ENCODE results near the gene PCNX3.

PCNX3 gene

DNA sequence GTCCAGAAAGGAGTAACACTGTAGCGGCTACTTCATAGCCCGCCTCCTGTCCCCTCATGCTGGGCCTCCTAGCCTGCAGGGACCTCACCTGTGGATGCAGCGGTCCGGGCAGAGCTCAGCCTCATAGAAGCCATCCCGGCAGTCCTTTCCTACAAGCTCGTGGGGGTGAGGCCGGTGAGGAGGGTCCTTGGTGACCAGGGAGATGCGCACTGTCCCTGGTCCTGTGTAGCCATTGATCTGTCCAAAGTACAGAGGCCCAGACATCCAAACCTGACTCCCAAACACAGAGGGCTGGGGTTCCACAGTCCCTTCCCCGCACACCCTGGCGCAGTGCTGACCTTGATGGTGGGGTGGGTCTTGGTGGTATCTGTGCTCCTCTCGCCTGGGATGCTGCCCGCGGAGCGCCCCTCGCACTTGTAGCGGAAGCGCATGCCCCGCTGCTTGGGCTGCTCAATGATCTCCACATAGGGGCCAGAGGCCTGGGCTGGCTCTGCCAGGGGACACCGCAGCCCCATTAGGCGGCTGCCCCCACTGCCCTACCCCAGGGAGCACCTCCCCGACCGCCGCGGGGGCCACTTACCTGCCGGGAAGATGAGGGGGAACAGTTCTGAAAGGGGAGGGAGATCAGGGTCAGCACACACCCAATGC lies 46.1 kb downstream of the PCNX3 start:
- H3K36me3 ChIP-seq (ENCODE audit: insufficient read depth, insufficient read length, low read length) = peaks cover 51% of the 10 kb centered on the region
- H3K9ac ChIP-seq (ENCODE audit: insufficient read length, low read depth) = peak overlapping the region; percentile 95
- H3K27me3 ChIP-seq (ENCODE audit: insufficient read depth, insufficient read length) = no peaks in the 10 kb centered on the region
- TF ChIP-seq SUZ12 (IDR thresholded peaks at IDR 0.05; ENCODE audit: extremely low read depth, insufficient read depth, insufficient read length) = no peak
- TF ChIP-seq ZNF274 (IDR thresholded peaks at IDR 0.05; ENCODE audit: low read depth, low read length) = no peak
- TF ChIP-seq YY1 (IDR thresholded peaks at IDR 0.05; ENCODE audit: insufficient read depth, insufficient read length) = no peak
- H3K4me3 ChIP-seq (ENCODE audit: insufficient read length, low read depth) = peak overlapping the region; percentile 83
- no peaks in the 10 kb centered on the region for H3K9me3 ChIP-seq (ENCODE audit: insufficient read depth, low read length)
- peaks cover 7% of the 10 kb centered on the region for H3K4me1 ChIP-seq (ENCODE audit: insufficient read depth, insufficient read length)
- DNase-seq (ENCODE audit: low read depth, low spot score) = no peak

DNA sequence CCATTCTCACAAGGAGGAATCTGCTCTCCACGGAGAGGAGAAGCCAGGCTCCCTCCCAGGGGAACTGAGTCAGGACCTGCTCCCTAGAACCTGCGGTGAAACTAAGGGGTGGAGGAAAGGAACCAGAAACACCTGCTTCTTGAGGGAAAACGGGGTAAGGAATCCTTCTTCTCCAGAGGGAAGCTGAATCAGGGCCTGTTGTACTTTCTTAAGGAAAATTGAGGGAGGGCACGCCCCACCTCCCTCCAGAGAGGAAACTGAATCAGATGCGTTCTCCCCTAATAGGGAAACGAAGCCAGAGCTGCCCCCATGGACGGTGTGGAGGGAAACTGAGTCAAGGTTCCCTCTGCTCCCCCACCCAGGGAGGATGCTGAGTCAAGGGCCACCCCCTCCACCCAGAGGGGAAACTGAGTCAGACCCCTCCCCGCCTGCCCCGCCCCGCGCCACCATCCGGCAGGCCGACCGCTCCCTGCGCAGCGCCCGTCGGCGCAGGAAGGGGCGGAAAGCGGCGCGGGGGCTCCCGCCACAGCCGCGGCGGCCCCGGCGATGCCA lies 46.7 kb downstream of the PCNX3 start:
- TF ChIP-seq YY1 (IDR thresholded peaks at IDR 0.05; ENCODE audit: insufficient read depth, insufficient read length) = no peak
- TF ChIP-seq ZNF274 (IDR thresholded peaks at IDR 0.05; ENCODE audit: low read depth, low read length) = no peak
- TF ChIP-seq SUZ12 (IDR thresholded peaks at IDR 0.05; ENCODE audit: extremely low read depth, insufficient read depth, insufficient read length) = no peak
- Histone ChIP-seq H3K36me3 (ENCODE audit: insufficient read depth, insufficient read length, low read length) (peaks cover 45% of the 10 kb centered on the region), H3K9ac (ENCODE audit: insufficient read length, low read depth) (peak overlapping the region; percentile 95), H3K9me3 (ENCODE audit: insufficient read depth, low read length) (no peaks in the 10 kb centered on the region), H3K4me1 (ENCODE audit: insufficient read depth, insufficient read length) (peaks cover 7% of the 10 kb centered on the region), H3K4me3 (ENCODE audit: insufficient read length, low read depth) (peak overlapping the region; percentile 83), H3K27me3 (ENCODE audit: insufficient read depth, insufficient read length) (no peaks in the 10 kb centered on the region)
- no peak for DNase-seq (ENCODE audit: low read depth, low spot score)

DNA sequence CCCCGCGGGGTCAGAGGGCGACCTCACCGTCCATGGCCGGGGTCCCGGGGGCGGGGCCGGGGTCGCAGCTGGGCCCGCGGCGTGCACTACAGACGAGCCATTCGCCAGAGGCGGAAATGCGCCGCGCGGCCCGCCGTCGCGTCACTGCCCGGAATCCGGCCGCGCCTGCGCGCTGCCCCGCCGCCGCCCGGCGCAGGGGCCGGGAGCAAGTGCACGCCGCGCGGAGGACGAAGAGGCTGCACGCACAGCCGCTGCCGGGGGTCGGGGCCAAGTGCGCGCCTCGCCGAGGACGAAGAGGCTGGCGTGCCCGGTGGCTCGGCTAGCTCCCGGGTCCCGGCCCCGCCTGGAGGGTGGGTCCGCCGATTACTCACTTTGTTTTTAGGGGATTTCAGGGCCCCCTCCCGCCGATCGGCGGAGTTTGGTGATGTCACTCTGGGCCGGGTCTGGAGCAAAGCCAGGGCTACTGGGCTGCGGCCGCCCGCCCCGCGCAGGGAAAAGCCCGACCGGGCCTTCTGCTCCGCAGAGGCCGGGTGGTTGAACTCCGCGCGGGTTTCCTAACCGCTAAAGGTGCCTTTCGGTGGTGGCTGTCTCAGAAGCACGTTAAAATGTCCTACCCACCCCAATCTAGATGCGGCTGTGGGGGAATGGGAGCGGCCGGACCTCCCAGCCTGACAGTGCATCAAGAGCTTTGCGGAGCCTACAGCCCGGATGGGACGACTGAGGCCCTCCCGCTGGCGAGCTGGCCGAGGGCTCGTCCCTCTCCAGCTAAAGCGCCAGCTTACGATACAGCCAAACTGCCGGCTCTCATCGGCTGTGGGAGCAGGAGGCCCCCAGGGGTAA lies 47.4 kb downstream of the PCNX3 start, which contains the start of gene RELA:
Gene RELA, minus strand, starts transcription at position 118 of the 840 bp plus-strand sequence. Its CDS starts 84 bp downstream, at position 34.
- H3K27me3 ChIP-seq (ENCODE audit: insufficient read depth, insufficient read length) = no peaks in the 10 kb centered on the region
- peak; percentile 86 for DNase-seq (ENCODE audit: low read depth, low spot score)

DNA sequence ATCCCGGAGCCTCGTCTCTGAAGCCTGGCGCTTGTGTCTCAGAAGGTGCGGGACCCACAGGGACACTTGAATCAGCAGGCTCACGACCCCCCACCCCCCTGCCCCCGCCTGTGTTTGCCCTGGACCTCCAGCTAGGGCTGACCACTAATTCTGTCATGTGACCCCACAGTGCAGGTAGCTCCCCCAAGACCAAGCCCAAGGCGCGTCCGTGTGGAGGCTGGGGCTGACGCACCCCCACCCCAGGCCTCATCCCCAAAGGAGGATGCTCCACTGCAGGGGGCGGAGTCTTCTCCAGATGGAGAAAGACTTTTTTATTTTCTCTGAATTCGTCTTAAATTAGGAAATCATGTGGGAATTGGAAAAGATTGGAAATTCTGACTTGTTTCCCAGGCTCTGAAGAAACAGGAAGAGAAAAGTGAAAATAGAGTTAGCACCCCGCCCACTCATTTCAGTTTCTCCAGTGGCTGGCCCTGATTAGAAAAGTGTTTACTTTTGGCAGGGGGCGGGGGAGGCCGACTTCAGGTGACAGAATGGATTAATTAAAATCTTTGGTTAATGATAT lies 48.1 kb downstream of the PCNX3 start:
- DNase-seq (ENCODE audit: low read depth, low spot score) = no peak
- H3K27me3 ChIP-seq (ENCODE audit: insufficient read depth, insufficient read length) = no peaks in the 10 kb centered on the region
- H3K4me3 ChIP-seq (ENCODE audit: insufficient read length, low read depth) = peak overlapping the region; percentile 83
- peak overlapping the region; percentile 96 for H3K9ac ChIP-seq (ENCODE audit: insufficient read length, low read depth)
- H3K4me1 ChIP-seq (ENCODE audit: insufficient read depth, insufficient read length) = peaks cover 7% of the 10 kb centered on the region
- H3K36me3 ChIP-seq (ENCODE audit: insufficient read depth, insufficient read length, low read length) = peaks cover 31% of the 10 kb centered on the region
- no peaks in the 10 kb centered on the region for H3K9me3 ChIP-seq (ENCODE audit: insufficient read depth, low read length)
- TF ChIP-seq ZNF274 (IDR thresholded peaks at IDR 0.05; ENCODE audit: low read depth, low read length) = no peak
- no peak for TF ChIP-seq SUZ12 (IDR thresholded peaks at IDR 0.05; ENCODE audit: extremely low read depth, insufficient read depth, insufficient read length)
- no peak for TF ChIP-seq YY1 (IDR thresholded peaks at IDR 0.05; ENCODE audit: insufficient read depth, insufficient read length)

More for the DNA sequence above, 47.4 kb downstream of the PCNX3 start, which contains the start of gene RELA:
- Histone ChIP-seq H3K9ac (ENCODE audit: insufficient read length, low read depth) (peak within 1 kb of the TSS; percentile 96), H3K36me3 (ENCODE audit: insufficient read depth, insufficient read length, low read length) (peaks cover 38% of the 10 kb centered on the region), H3K4me3 (ENCODE audit: insufficient read length, low read depth) (peak within 1 kb of the TSS; percentile 83), H3K4me1 (ENCODE audit: insufficient read depth, insufficient read length) (peaks cover 7% of the 10 kb centered on the region), H3K9me3 (ENCODE audit: insufficient read depth, low read length) (no peaks in the 10 kb centered on the region)
- no peak for TF ChIP-seq YY1 (IDR thresholded peaks at IDR 0.05; ENCODE audit: insufficient read depth, insufficient read length)
- TF ChIP-seq ZNF274 (IDR thresholded peaks at IDR 0.05; ENCODE audit: low read depth, low read length) = no peak
- TF ChIP-seq SUZ12 (IDR thresholded peaks at IDR 0.05; ENCODE audit: extremely low read depth, insufficient read depth, insufficient read length) = no peak

GRCh38 chr11:65672180-65672860 lies 56.7 kb downstream of the PCNX3 start:
- H3K36me3 ChIP-seq (ENCODE audit: insufficient read depth, insufficient read length, low read length) = no peaks in the 10 kb centered on the region
- no peaks in the 10 kb centered on the region for H3K27me3 ChIP-seq (ENCODE audit: insufficient read depth, insufficient read length)
- no peak overlapping the region for H3K4me3 ChIP-seq (ENCODE audit: insufficient read length, low read depth)
- no peak for TF ChIP-seq SUZ12 (IDR thresholded peaks at IDR 0.05; ENCODE audit: extremely low read depth, insufficient read depth, insufficient read length)
- no peak for TF ChIP-seq YY1 (IDR thresholded peaks at IDR 0.05; ENCODE audit: insufficient read depth, insufficient read length)
- TF ChIP-seq ZNF274 (IDR thresholded peaks at IDR 0.05; ENCODE audit: low read depth, low read length) = no peak
- H3K9ac ChIP-seq (ENCODE audit: insufficient read length, low read depth) = no peak overlapping the region
- DNase-seq (ENCODE audit: low read depth, low spot score) = no peak
- H3K9me3 ChIP-seq (ENCODE audit: insufficient read depth, low read length) = no peaks in the 10 kb centered on the region
- no peaks in the 10 kb centered on the region for H3K4me1 ChIP-seq (ENCODE audit: insufficient read depth, insufficient read length)

DNA sequence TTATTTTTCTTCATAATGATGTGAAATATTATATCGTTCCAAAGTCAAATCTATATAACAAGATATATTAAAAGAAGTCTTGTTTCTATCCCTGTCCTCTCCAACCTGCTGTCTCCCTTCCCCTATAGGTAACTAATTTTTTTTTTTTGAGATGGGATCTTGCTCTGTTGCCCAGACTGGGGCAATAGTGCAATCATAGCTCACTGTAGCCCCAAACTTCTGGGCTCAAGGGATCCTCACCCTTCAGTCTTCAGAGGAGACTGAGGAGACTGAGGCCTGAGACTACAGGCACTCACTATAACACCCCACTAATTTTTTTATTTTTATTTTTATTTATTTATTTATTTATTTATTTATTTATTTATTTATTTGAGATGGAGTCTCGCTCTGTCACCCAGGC lies 57.4 kb downstream of the PCNX3 start:
- Histone ChIP-seq H3K9me3 (ENCODE audit: insufficient read depth, low read length) (no peaks in the 10 kb centered on the region), H3K36me3 (ENCODE audit: insufficient read depth, insufficient read length, low read length) (no peaks in the 10 kb centered on the region), H3K9ac (ENCODE audit: insufficient read length, low read depth) (no peak overlapping the region), H3K27me3 (ENCODE audit: insufficient read depth, insufficient read length) (no peaks in the 10 kb centered on the region), H3K4me3 (ENCODE audit: insufficient read length, low read depth) (no peak overlapping the region), H3K4me1 (ENCODE audit: insufficient read depth, insufficient read length) (no peaks in the 10 kb centered on the region)
- DNase-seq (ENCODE audit: low read depth, low spot score) = no peak
- TF ChIP-seq SUZ12 (IDR thresholded peaks at IDR 0.05; ENCODE audit: extremely low read depth, insufficient read depth, insufficient read length) (no peak), YY1 (IDR thresholded peaks at IDR 0.05; ENCODE audit: insufficient read depth, insufficient read length) (no peak), ZNF274 (IDR thresholded peaks at IDR 0.05; ENCODE audit: low read depth, low read length) (no peak)
